Measurements from ENCODE around the gene ISG15.

Gene ISG15

GRCh38 chr1:967466-968343, 45.6 kb upstream of the ISG15 start:
- TF ChIP-seq EZH2 (IDR thresholded peaks at IDR 0.05; ENCODE audit: borderline replicate concordance, low read length) (no peak), CTCF (IDR thresholded peaks at IDR 0.05; ENCODE audit: low read length) (no peak)
- H3K9ac ChIP-seq (ENCODE audit: low read length): no peak overlapping the region
- H3K4me2 ChIP-seq (ENCODE audit: low read length): no peak overlapping the region

GRCh38 chr1:969260-969855, 43.9 kb upstream of the ISG15 start:
- Histone ChIP-seq H3K4me1 (ENCODE audit: insufficient read depth, low read length, severe bottlenecking) (peaks cover 14% of the 10 kb centered on the region), H3K36me3 (ENCODE audit: insufficient read depth, low read length) (no peaks in the 10 kb centered on the region; the same call in 1 of the 2 replicates)

More at GRCh38 chr1:967466-968343, 45.6 kb upstream of the ISG15 start:
- Histone ChIP-seq H3K4me1 (ENCODE audit: insufficient read depth, low read length, severe bottlenecking) (peaks cover 14% of the 10 kb centered on the region), H3K27me3 (ENCODE audit: insufficient read depth, low read length) (no peaks in the 10 kb centered on the region; the same call in 1 of the 2 replicates), H3K9me2 (ENCODE audit: low read depth, low read length) (no peaks in the 10 kb centered on the region), H3F3A (ENCODE audit: insufficient read depth, low read length) (no peaks in the 10 kb centered on the region), H3K36me3 (ENCODE audit: insufficient read depth, low read length) (no peaks in the 10 kb centered on the region; the same call in 1 of the 2 replicates), H3K4me3 (ENCODE audit: low read depth, low read length, poor library complexity, severe bottlenecking) (no peak overlapping the region), H3K9me3 (ENCODE audit: low read length) (no peaks in the 10 kb centered on the region), H4K20me1 (ENCODE audit: insufficient read depth, low read length) (no peaks in the 10 kb centered on the region), H3K79me2 (ENCODE audit: insufficient read depth, low read length) (no peaks in the 10 kb centered on the region), H2AFZ (ENCODE audit: low read length) (no peak overlapping the region), H3K27ac (ENCODE audit: low read depth, low read length, poor library complexity, severe bottlenecking) (no peak overlapping the region)

More at GRCh38 chr1:969260-969855, 43.9 kb upstream of the ISG15 start:
- Histone ChIP-seq H3K4me2 (ENCODE audit: low read length) (no peak overlapping the region), H4K20me1 (ENCODE audit: insufficient read depth, low read length) (no peaks in the 10 kb centered on the region), H3K4me3 (ENCODE audit: low read depth, low read length, poor library complexity, severe bottlenecking) (no peak overlapping the region), H3K9me3 (ENCODE audit: low read length) (no peaks in the 10 kb centered on the region), H3K27me3 (ENCODE audit: insufficient read depth, low read length) (no peaks in the 10 kb centered on the region; the same call in 1 of the 2 replicates), H2AFZ (ENCODE audit: low read length) (no peak overlapping the region), H3K9me2 (ENCODE audit: low read depth, low read length) (no peaks in the 10 kb centered on the region), H3K79me2 (ENCODE audit: insufficient read depth, low read length) (no peaks in the 10 kb centered on the region), H3K27ac (ENCODE audit: low read depth, low read length, poor library complexity, severe bottlenecking) (no peak overlapping the region), H3F3A (ENCODE audit: insufficient read depth, low read length) (no peaks in the 10 kb centered on the region), H3K9ac (ENCODE audit: low read length) (no peak overlapping the region)
- TF ChIP-seq EZH2 (IDR thresholded peaks at IDR 0.05; ENCODE audit: borderline replicate concordance, low read length) (no peak), CTCF (IDR thresholded peaks at IDR 0.05; ENCODE audit: low read length) (no peak)
